ENCODE results near the gene CIAO3.

- TF ChIP-seq POLR2A (IDR thresholded peaks at IDR 0.05) (no peak), CTCF (IDR thresholded peaks at IDR 0.05) (no peak)
Observed at GRCh38 chr16:694187-694862, 46.5 kb downstream of the CIAO3 start.

Measured in suprapubic skin (tissue), 3 donors.